ENCODE data around the gene TMCC1.

Gene TMCC1

DNA sequence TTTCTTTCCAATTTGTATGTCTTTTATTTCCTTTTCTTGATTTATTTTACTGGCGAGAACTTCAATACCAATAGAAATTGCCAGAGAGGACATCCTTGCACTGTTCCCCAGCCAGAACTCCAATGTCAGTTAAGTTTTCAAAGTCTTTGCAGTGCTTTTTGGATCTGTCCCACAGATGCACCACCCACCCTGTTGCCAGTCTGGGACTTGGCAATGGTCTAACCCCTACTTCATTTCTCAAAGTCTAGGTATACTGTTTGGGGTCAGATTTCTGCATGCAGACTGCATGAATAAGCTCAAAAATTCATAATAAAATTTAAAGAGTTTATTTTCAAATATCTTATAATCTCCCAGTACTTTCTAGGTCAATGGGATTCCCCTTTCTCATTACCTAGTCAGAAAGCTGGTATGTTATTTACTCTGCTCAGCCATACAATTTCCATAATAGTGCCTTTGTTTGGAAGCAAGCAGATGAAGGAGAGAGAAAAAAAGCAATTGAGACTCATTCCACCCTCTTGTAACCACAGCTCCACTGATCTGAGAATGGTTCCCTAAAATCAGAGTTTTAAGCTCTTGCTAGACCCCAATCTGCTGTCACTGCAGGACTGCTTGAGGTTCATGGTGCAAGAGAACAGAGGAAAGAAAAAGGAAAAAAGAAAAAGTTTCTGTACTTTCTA is 161.2 kb downstream of the TMCC1 start:
- Histone ChIP-seq H3K4me2 (ENCODE audit: low read depth, low read length, poor library complexity, severe bottlenecking) (no peak overlapping the region), H3K9me3 (ENCODE audit: insufficient read depth, low read depth, low read length) (no peaks in the 10 kb centered on the region), H3K36me3 (ENCODE audit: insufficient read depth, low read length) (no peaks in the 10 kb centered on the region), H4K20me1 (ENCODE audit: insufficient read depth, low read length, poor library complexity, severe bottlenecking) (no peaks in the 10 kb centered on the region), H3K9ac (ENCODE audit: low read depth, low read length, poor library complexity, severe bottlenecking) (no peak overlapping the region), H3K4me3 (ENCODE audit: low read length, poor library complexity, severe bottlenecking) (no peak overlapping the region), H2AFZ (ENCODE audit: low read length) (no peak overlapping the region), H3F3A (ENCODE audit: low read depth) (no peaks in the 10 kb centered on the region), H3K27me3 (ENCODE audit: insufficient read depth, low read length, poor library complexity, severe bottlenecking) (no peaks in the 10 kb centered on the region), H3K9me2 (replicated peaks; ENCODE audit: low read depth, low read length) (no peaks in the 10 kb centered on the region), H3K4me1 (ENCODE audit: insufficient read depth, low read length, poor library complexity, severe bottlenecking) (no peaks in the 10 kb centered on the region), H3K79me2 (ENCODE audit: insufficient read depth, low read length) (no peaks in the 10 kb centered on the region)
- TF ChIP-seq EZH2phosphoT487 (IDR thresholded peaks at IDR 0.05; ENCODE audit: borderline replicate concordance) = no peak
- TF ChIP-seq, protein P1, sequence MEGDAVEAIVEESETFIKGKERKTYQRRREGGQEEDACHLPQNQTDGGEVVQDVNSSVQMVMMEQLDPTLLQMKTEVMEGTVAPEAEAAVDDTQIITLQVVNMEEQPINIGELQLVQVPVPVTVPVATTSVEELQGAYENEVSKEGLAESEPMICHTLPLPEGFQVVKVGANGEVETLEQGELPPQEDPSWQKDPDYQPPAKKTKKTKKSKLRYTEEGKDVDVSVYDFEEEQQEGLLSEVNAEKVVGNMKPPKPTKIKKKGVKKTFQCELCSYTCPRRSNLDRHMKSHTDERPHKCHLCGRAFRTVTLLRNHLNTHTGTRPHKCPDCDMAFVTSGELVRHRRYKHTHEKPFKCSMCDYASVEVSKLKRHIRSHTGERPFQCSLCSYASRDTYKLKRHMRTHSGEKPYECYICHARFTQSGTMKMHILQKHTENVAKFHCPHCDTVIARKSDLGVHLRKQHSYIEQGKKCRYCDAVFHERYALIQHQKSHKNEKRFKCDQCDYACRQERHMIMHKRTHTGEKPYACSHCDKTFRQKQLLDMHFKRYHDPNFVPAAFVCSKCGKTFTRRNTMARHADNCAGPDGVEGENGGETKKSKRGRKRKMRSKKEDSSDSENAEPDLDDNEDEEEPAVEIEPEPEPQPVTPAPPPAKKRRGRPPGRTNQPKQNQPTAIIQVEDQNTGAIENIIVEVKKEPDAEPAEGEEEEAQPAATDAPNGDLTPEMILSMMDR (conservative IDR thresholded peaks at IDR 0.05; ENCODE audit: low read length) = no peak

DNA sequence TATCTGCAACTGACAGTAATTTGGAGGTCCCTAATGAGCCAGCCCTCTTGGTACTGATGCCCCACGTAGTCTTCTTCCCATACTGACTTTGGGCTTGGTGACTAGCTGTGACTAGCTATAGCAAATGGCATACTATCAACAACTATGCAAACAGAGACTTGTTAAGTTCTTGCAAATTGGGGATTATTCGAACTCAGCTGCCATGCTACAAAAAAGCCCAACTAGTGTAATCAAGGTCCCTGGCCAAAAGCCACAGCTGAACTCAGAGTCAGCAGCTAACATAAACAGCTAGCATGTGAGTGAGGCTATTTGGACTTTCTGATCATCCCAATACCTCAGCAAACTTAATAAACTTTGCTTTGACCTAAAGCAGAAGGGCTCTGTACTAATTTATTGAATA is 165.8 kb downstream of the TMCC1 start:
- Histone ChIP-seq H3K27me3 (ENCODE audit: insufficient read depth, low read length, poor library complexity, severe bottlenecking) (no peaks in the 10 kb centered on the region), H3F3A (ENCODE audit: low read depth) (no peaks in the 10 kb centered on the region), H3K4me3 (ENCODE audit: low read length, poor library complexity, severe bottlenecking) (no peak overlapping the region), H3K9me2 (replicated peaks; ENCODE audit: low read depth, low read length) (no peaks in the 10 kb centered on the region), H3K4me1 (ENCODE audit: insufficient read depth, low read length, poor library complexity, severe bottlenecking) (no peaks in the 10 kb centered on the region), H3K79me2 (ENCODE audit: insufficient read depth, low read length) (no peaks in the 10 kb centered on the region), H2AFZ (ENCODE audit: low read length) (no peak overlapping the region), H4K20me1 (ENCODE audit: insufficient read depth, low read length, poor library complexity, severe bottlenecking) (peaks cover 4% of the 10 kb centered on the region), H3K9me3 (ENCODE audit: insufficient read depth, low read depth, low read length) (no peaks in the 10 kb centered on the region), H3K36me3 (ENCODE audit: insufficient read depth, low read length) (no peaks in the 10 kb centered on the region), H3K4me2 (ENCODE audit: low read depth, low read length, poor library complexity, severe bottlenecking) (no peak overlapping the region), H3K9ac (ENCODE audit: low read depth, low read length, poor library complexity, severe bottlenecking) (no peak overlapping the region)
- no peak for TF ChIP-seq EZH2phosphoT487 (IDR thresholded peaks at IDR 0.05; ENCODE audit: borderline replicate concordance)
- TF ChIP-seq, protein P1 (conservative IDR thresholded peaks at IDR 0.05; ENCODE audit: low read length) = no peak

DNA sequence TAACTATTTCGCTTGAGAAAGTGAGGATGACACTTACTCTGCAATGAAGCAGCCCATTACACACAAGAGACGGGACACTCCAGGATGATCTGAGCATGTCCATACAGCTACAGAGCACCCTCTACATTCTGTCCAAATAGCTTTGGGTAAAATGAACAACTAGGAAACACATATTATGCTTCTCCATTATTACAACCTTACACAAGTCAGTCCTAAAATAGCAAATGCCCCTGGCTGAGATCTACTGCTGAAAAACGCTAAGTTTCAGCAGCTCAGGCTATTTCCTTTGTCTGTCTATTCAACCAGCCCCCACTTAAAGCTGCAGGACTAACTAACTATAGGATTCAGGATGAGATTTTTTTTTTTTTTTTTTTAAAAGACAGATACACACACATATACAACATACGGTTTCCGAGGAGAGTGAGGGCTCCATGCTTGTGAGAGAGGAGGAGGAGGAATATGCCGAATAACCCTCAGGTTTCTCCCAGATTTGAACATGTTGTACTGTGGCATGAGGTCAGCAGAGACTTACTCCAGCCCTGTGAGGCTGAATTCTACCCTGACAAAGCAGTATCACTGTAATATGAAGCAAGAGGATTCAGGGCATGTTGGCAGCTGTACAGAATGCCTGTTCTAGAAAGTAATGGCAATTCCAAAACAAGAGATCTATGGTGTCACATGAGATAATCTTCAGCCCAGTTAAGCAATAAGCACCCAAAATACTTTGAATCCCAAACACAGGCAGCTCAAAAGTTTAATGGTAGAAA is 169.8 kb downstream of the TMCC1 start:
- Histone ChIP-seq H4K20me1 (ENCODE audit: insufficient read depth, low read length, poor library complexity, severe bottlenecking) (peaks cover 4% of the 10 kb centered on the region), H3K9me3 (ENCODE audit: insufficient read depth, low read depth, low read length) (no peaks in the 10 kb centered on the region), H3K79me2 (ENCODE audit: insufficient read depth, low read length) (no peaks in the 10 kb centered on the region), H3K4me1 (ENCODE audit: insufficient read depth, low read length, poor library complexity, severe bottlenecking) (no peaks in the 10 kb centered on the region), H3K9me2 (replicated peaks; ENCODE audit: low read depth, low read length) (no peaks in the 10 kb centered on the region), H3K36me3 (ENCODE audit: insufficient read depth, low read length) (no peaks in the 10 kb centered on the region), H3K4me2 (ENCODE audit: low read depth, low read length, poor library complexity, severe bottlenecking) (no peak overlapping the region), H3K4me3 (ENCODE audit: low read length, poor library complexity, severe bottlenecking) (no peak overlapping the region), H3K27me3 (ENCODE audit: insufficient read depth, low read length, poor library complexity, severe bottlenecking) (no peaks in the 10 kb centered on the region), H3K9ac (ENCODE audit: low read depth, low read length, poor library complexity, severe bottlenecking) (no peak overlapping the region), H3F3A (ENCODE audit: low read depth) (no peaks in the 10 kb centered on the region), H2AFZ (ENCODE audit: low read length) (no peak overlapping the region)
- TF ChIP-seq, protein P1 (conservative IDR thresholded peaks at IDR 0.05; ENCODE audit: low read length) = no peak
- TF ChIP-seq EZH2phosphoT487 (IDR thresholded peaks at IDR 0.05; ENCODE audit: borderline replicate concordance) = no peak
